ENCODE data around the gene CAB39. TPM values are rescaled to one million over a fixed set of nuclear protein-coding genes. Genes with fewer than 3 reads are reported as not detected.
"Not testable (repeated sequence)": the region's sequence is repeated elsewhere in the genome, so short reads cannot be mapped to it uniquely, and the experiment has no call there.

Gene CAB39
- polyA plus RNA-seq, 1 experiment = 23.6 TPM

DNA sequence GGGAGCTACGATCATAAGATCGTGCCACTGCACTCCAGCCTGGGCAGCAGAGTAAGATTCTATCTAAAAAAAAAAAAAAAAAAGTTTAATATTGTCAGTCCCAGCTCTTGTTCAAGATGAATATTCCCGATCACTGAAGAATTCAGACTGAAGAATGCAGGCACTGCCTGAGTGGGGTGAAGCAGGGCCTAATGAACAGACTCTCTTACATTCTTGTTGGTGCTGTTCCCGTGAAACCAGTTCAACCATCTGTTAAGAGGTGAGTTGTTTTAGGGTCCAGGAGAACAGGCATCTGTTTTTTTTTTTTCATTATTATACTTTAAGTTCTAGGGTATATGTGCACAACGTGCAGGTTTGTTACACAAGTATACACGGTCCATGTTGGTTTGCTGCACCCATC, 17.1 kb upstream of the CAB39 start:
- ChIA-PET CTCF (no interaction called here), POLR2A (interaction anchor here (0.6 kb wide), 1 partner anchor 79 kb away, joined by 5 read pairs; no protein-coding TSS in a partner anchor)
- DNase-seq (ENCODE audit: low read depth) = no peak
- TF ChIP-seq, protein P1, sequence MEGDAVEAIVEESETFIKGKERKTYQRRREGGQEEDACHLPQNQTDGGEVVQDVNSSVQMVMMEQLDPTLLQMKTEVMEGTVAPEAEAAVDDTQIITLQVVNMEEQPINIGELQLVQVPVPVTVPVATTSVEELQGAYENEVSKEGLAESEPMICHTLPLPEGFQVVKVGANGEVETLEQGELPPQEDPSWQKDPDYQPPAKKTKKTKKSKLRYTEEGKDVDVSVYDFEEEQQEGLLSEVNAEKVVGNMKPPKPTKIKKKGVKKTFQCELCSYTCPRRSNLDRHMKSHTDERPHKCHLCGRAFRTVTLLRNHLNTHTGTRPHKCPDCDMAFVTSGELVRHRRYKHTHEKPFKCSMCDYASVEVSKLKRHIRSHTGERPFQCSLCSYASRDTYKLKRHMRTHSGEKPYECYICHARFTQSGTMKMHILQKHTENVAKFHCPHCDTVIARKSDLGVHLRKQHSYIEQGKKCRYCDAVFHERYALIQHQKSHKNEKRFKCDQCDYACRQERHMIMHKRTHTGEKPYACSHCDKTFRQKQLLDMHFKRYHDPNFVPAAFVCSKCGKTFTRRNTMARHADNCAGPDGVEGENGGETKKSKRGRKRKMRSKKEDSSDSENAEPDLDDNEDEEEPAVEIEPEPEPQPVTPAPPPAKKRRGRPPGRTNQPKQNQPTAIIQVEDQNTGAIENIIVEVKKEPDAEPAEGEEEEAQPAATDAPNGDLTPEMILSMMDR (IDR thresholded peaks at IDR 0.05; ENCODE audit: insufficient read depth, low read depth, low read length) = no peak
- Histone ChIP-seq H3K27me3 (ENCODE audit: control insufficient read depth, insufficient read depth, low read length) (no peaks in the 10 kb centered on the region), H3K4me3 (ENCODE audit: low read depth, low read length) (no peak overlapping the region), H3K36me3 (ENCODE audit: control insufficient read depth, insufficient read depth, low read length) (no peaks in the 10 kb centered on the region)

DNA sequence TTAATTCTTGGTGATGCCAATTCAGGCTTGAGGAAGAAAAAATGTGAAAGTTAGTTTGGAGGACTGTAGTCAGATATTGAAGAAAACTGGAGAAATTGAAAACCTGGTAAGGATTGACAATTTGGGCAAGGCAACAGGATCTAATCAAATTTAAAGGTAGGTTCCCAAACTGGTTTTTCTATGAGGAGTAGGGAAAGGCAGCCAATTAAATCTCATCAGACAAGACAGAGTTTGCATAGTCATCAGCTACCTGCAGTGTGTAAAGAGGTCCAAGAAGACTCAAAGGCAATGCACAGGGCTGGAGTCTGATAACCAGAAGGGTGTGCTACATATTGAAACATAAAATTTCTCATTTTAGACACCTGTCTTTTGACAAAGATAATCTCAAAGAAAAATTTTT, 16.0 kb upstream of the CAB39 start:
- POLR2A ChIA-PET = no interaction called here
- Histone ChIP-seq H3K27me3 (ENCODE audit: control insufficient read depth, insufficient read depth, low read length) (no peaks in the 10 kb centered on the region), H3K4me3 (ENCODE audit: low read depth, low read length) (no peak overlapping the region), H3K36me3 (ENCODE audit: control insufficient read depth, insufficient read depth, low read length) (no peaks in the 10 kb centered on the region)
- CTCF ChIA-PET = interaction anchor here (0.6 to 1.4 kb wide), 3 partner anchors 16 to 257 kb away, joined by 3 read pairs; no protein-coding TSS in a partner anchor
- TF ChIP-seq, protein P1 (IDR thresholded peaks at IDR 0.05; ENCODE audit: insufficient read depth, low read depth, low read length) = no peak
- DNase-seq (ENCODE audit: low read depth) = no peak

DNA sequence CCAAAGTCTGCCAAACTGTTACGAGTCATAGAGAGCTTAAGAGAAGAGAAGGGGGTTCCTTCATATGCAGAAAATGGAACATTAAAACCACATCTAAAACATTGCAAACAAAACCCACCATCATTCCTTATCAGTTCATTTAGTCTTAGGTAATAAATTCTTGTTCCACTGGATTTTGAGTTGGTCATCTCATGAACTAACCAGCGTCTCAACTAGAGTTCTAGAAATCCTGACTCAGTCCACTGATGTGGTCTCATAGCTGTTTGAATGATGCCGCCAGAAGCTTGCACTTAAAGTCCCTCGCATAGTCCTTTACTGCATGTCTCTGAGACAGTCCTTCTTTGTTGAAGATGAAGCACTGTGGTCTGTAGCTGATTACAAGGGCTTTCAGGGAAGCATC, 15.0 kb upstream of the CAB39 start:
- Histone ChIP-seq H3K4me3 (ENCODE audit: low read depth, low read length) (no peak overlapping the region), H3K36me3 (ENCODE audit: control insufficient read depth, insufficient read depth, low read length) (no peaks in the 10 kb centered on the region), H3K27me3 (ENCODE audit: control insufficient read depth, insufficient read depth, low read length) (no peaks in the 10 kb centered on the region)
- DNase-seq (ENCODE audit: low read depth) = no peak
- POLR2A ChIA-PET = no interaction called here
- CTCF ChIA-PET = interaction anchor here (1.4 kb wide), 1 partner anchor 17 kb away, joined by 3 read pairs; no protein-coding TSS in a partner anchor
- TF ChIP-seq, protein P1 (IDR thresholded peaks at IDR 0.05; ENCODE audit: insufficient read depth, low read depth, low read length) = no peak

DNA sequence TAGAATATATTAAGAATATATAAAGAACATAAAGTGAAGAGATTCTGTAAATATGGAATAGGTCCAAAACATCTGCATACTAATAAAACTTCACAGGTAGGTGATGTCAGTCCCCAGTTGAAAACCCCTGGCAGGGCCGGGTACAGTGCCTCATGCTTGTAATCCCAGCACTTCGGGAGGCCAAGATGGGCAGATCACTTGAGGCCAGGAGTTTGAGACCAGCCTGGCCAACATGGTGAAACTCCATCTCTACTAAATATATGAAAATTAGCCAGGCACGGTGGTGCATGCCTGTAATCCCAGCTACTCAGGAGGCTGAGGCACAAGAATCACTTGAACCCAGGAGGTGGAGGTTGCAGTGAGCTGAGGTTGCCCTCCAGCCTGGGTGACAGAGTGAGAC, 13.9 kb upstream of the CAB39 start:
- H3K27me3 ChIP-seq (ENCODE audit: control insufficient read depth, insufficient read depth, low read length); H3K36me3 ChIP-seq (ENCODE audit: control insufficient read depth, insufficient read depth, low read length); CTCF ChIA-PET; H3K4me3 ChIP-seq (ENCODE audit: low read depth, low read length); DNase-seq (ENCODE audit: low read depth); POLR2A ChIA-PET: not testable (repeated sequence)

DNA sequence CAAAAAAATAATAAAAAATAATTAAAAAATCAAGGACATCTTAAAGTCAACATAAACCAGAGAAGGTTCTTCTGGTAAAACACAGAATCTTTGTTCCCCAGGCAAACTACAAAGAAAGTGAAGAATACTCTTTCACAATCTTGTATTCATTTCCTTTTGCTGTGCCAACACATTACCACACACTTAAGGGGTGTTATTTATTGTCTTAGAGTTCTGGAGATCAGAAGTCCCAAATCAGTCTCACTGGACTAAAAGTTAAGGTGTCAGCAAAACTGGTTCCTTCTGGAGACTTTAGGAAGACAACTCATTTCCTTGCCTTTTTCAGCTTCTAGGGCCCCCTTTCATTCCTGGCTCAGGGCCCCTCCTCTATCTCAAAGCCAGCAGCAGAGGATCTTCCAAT, 12.2 kb upstream of the CAB39 start:
- H3K36me3 ChIP-seq (ENCODE audit: control insufficient read depth, insufficient read depth, low read length) = no peaks in the 10 kb centered on the region
- H3K27me3 ChIP-seq (ENCODE audit: control insufficient read depth, insufficient read depth, low read length) = no peaks in the 10 kb centered on the region
- ChIA-PET CTCF (interaction anchor here (1.1 kb wide), 1 partner anchor 98 kb away, joined by 3 read pairs; no protein-coding TSS in a partner anchor), POLR2A (no interaction called here)
- TF ChIP-seq, protein P1 (IDR thresholded peaks at IDR 0.05; ENCODE audit: insufficient read depth, low read depth, low read length) = no peak
- H3K4me3 ChIP-seq (ENCODE audit: low read depth, low read length) = no peak overlapping the region
- DNase-seq (ENCODE audit: low read depth) = no peak

DNA sequence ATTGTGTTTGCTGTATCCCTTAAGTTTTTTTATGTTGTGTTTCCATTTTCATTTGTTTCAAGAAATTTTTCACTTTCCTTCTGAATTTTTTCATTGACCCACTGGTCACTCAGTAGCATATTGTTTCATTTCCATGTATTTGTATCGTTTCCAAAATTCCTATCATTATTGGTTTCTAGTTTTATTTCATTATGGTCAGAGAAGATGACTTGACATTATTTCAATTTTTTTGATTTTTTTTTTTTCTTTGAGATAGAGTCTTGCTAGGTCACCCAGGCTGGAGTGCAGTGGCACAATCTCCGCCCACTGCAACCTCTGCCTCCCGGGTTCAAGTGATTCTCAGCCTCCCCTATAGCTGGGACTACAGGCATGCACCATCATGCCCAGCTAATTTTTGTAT, 11.3 kb upstream of the CAB39 start:
- TF ChIP-seq, protein P1 (IDR thresholded peaks at IDR 0.05; ENCODE audit: insufficient read depth, low read depth, low read length) = no peak
- no peak for DNase-seq (ENCODE audit: low read depth)
- ChIA-PET CTCF (interaction anchor here (1.1 kb wide), 1 partner anchor 97 kb away, joined by 3 read pairs; no protein-coding TSS in a partner anchor), POLR2A (no interaction called here)
- Histone ChIP-seq H3K27me3 (ENCODE audit: control insufficient read depth, insufficient read depth, low read length) (no peaks in the 10 kb centered on the region), H3K36me3 (ENCODE audit: control insufficient read depth, insufficient read depth, low read length) (no peaks in the 10 kb centered on the region), H3K4me3 (ENCODE audit: low read depth, low read length) (no peak overlapping the region)

DNA sequence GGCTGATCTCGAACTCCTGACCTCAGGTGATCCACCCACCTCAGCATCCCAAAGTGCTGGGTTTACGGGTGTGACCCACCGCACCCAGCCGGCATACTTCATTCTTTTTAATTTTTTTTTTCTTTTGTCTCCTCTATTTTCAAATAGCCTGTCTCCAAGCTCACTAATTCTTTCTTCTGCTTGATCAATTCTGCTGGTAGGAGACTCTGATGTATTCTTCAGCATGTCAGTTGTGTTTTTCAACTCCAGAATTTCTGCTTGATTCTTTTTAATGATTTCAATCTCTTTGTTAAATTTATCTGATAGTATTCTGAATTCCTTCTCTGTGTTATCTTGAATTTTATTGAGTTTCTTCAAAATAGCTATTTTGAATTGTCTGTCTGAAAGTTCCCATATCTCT, 10.2 kb upstream of the CAB39 start:
- POLR2A ChIA-PET; CTCF ChIA-PET; H3K36me3 ChIP-seq (ENCODE audit: control insufficient read depth, insufficient read depth, low read length); H3K27me3 ChIP-seq (ENCODE audit: control insufficient read depth, insufficient read depth, low read length); DNase-seq (ENCODE audit: low read depth); H3K4me3 ChIP-seq (ENCODE audit: low read depth, low read length): not testable (repeated sequence)
